Caco-2 (cell line): ENCODE measurements around the gene SIN3B. TPM values are rescaled to one million over a fixed set of nuclear protein-coding genes. Genes with fewer than 3 reads are reported as not detected.

Experiments
- BruUV-seq: library from RNA; stranded (reverse); fragments of 400-500 nt; replicated peaks from 2 replicates; lab custom pipeline; 2021; lab: Mats Ljungman, UMichigan
- CTCF ChIA-PET: fragments of 300-600 bp; sonication (Branson Sonifier 250); formaldehyde crosslinking; loops from one replicate; lab custom pipeline; 2022; ENCODE audit warnings: antibody characterized with exemption; lab: Charles Lee
- POLR2A ChIA-PET: fragments of 300-600 bp; sonication (Branson Sonifier 250); formaldehyde crosslinking; loops from one replicate; lab custom pipeline; 2022; ENCODE audit warnings: antibody characterized with exemption; lab: Charles Lee
- DNase-seq, 2 experiments: peaks; one replicate each; pipeline versions ENCODE4 v3.0.0 to v3.0.0-alpha.2; 2020 to 2022
- H3K27me3 ChIP-seq: replicated peaks from 2 replicates; pipeline ENCODE4 v1.6.0; 2011; ENCODE audit warnings: low read length; ENCODE audit not compliant: control insufficient read depth, insufficient read depth
- H3K36me3 ChIP-seq: 2 replicates; pipeline ENCODE4 v1.5.1; 2011; ENCODE audit warnings: low read length; ENCODE audit not compliant: control insufficient read depth, insufficient read depth
- H3K4me1 ChIP-seq: fragments of 250-450 bp; sonication (Bioruptor Pico); 2 replicates; pipeline ENCODE4 v1.5.1; 2020; ENCODE audit warnings: mild to moderate bottlenecking
- H3K4me3 ChIP-seq: 2 replicates; pipeline ENCODE4 v1.5.1; 2011; ENCODE audit warnings: low read depth, mild to moderate bottlenecking, control low read depth, low read length
- H3K9me3 ChIP-seq: fragments of 250-450 bp; sonication (Bioruptor Pico); 2 replicates; pipeline ENCODE4 v1.5.1; 2020; ENCODE audit warnings: mild to moderate bottlenecking, moderate library complexity
- H3K27ac Mint-ChIP-seq: one replicate; pipeline ENCODE4 v1.8.0; 2022; ENCODE audit warnings: mixed read lengths; ENCODE audit not compliant: unreplicated experiment
- H3K27me3 Mint-ChIP-seq: one replicate; pipeline ENCODE4 v1.8.0; 2022; ENCODE audit warnings: mixed read lengths; ENCODE audit not compliant: insufficient read depth, unreplicated experiment
- H3K36me3 Mint-ChIP-seq: one replicate; pipeline ENCODE4 v1.8.0; 2022; ENCODE audit warnings: mild to moderate bottlenecking, mixed read lengths; ENCODE audit not compliant: insufficient read depth, unreplicated experiment
- H3K4me1 Mint-ChIP-seq: one replicate; pipeline ENCODE4 v1.8.0; 2022; ENCODE audit warnings: low read depth, mixed read lengths; ENCODE audit not compliant: unreplicated experiment
- H3K4me3 Mint-ChIP-seq: one replicate; pipeline ENCODE4 v1.8.0; 2022; ENCODE audit warnings: mild to moderate bottlenecking, moderate library complexity, mixed read lengths; ENCODE audit not compliant: unreplicated experiment
- H3K9me3 Mint-ChIP-seq: one replicate; pipeline ENCODE4 v1.8.0; 2022; ENCODE audit warnings: mixed read lengths; ENCODE audit not compliant: unreplicated experiment
- CTCF ChIP-seq, 2 experiments: fragments of 200-600 bp in 1 of 2; IDR thresholded peaks; 1 replicate in 1 of 2; 2 replicates in 1 of 2; pipeline versions ENCODE4 v1.5.1 to v1.8.0; 2011 to 2022; ENCODE audit warnings: antibody characterized with exemption in 1 of 2, control low read depth in 1 of 2, inconsistent platforms in 1 of 2, low read depth in 1 of 2, low read length in 1 of 2, mild to moderate bottlenecking in 1 of 2, moderate library complexity in 1 of 2; ENCODE audit not compliant: insufficient read depth in 1 of 2, severe bottlenecking in 1 of 2, unreplicated experiment in 1 of 2
- intact Hi-C: fragments of 100-400 bp; cut with micrococcal nuclease; formaldehyde crosslinking; loops from one replicate; pipeline ENCODE4 v1.10.0; 2022; ENCODE audit not compliant: unreplicated experiment
- total RNA-seq: library from RNA; stranded (reverse); gene quantifications from 2 replicates; pipeline ENCODE4 v1.2.3, GENCODE V29; 2022

SIN3B gene
- total RNA-seq, 1 experiment from 2014 or later, result 56.9 TPM

- CTCF ChIA-PET, result no interaction called here
Measured at GRCh38 chr19:16804176-16804575, 25.0 kb upstream of the SIN3B start.

GRCh38 chr19:16807549-16808284 is 21.5 kb upstream of the SIN3B start:
- ChIA-PET CTCF (no interaction called here), POLR2A (no interaction called here)
- no peaks in the 10 kb centered on the region for H3K36me3 ChIP-seq
- no peak overlapping the region for H3K4me3 ChIP-seq
- TF ChIP-seq CTCF (IDR thresholded peaks at IDR 0.05; ENCODE audit: insufficient read depth in 1 of 2, low read depth in 1 of 2, low read length in 1 of 2, severe bottlenecking in 1 of 2, unreplicated experiment in 1 of 2), result no peak
- H3K27me3 ChIP-seq, result no peaks in the 10 kb centered on the region
- no peaks in the 10 kb centered on the region for H3K4me1 Mint-ChIP-seq
- H3K27ac Mint-ChIP-seq, result no peak overlapping the region
- intact Hi-C loops, result no loop called here
- no peaks in the 10 kb centered on the region for H3K9me3 Mint-ChIP-seq
- DNase-seq, result no peak
- BruUV-seq, result no TSS peak
- H3K4me3 Mint-ChIP-seq, result no peak overlapping the region
- H3K9me3 ChIP-seq, result no peaks in the 10 kb centered on the region
- no peaks in the 10 kb centered on the region for H3K27me3 Mint-ChIP-seq
- H3K36me3 Mint-ChIP-seq, result no peaks in the 10 kb centered on the region
- no peaks in the 10 kb centered on the region for H3K4me1 ChIP-seq

More at GRCh38 chr19:16804176-16804575, 25.0 kb upstream of the SIN3B start:
- Histone ChIP-seq H3K4me3 (no peak overlapping the region), H3K27me3 (no peaks in the 10 kb centered on the region), H3K36me3 (no peaks in the 10 kb centered on the region), H3K9me3 (no peaks in the 10 kb centered on the region), H3K4me1 (no peaks in the 10 kb centered on the region)
- POLR2A ChIA-PET, result no interaction called here
- no peaks in the 10 kb centered on the region for H3K4me1 Mint-ChIP-seq
- no TSS peak for BruUV-seq
- H3K9me3 Mint-ChIP-seq, result no peaks in the 10 kb centered on the region
- H3K36me3 Mint-ChIP-seq, result no peaks in the 10 kb centered on the region
- no peaks in the 10 kb centered on the region for H3K27me3 Mint-ChIP-seq
- intact Hi-C loops, result no loop called here
- no peak overlapping the region for H3K4me3 Mint-ChIP-seq
- no peak for DNase-seq
- no peak overlapping the region for H3K27ac Mint-ChIP-seq
- no peak for TF ChIP-seq CTCF (IDR thresholded peaks at IDR 0.05; ENCODE audit: insufficient read depth in 1 of 2, low read depth in 1 of 2, low read length in 1 of 2, severe bottlenecking in 1 of 2, unreplicated experiment in 1 of 2)

GRCh38 chr19:16814526-16815100 is 14.6 kb upstream of the SIN3B start:
- H3K36me3 ChIP-seq, result no peaks in the 10 kb centered on the region
- no peak overlapping the region for H3K4me3 Mint-ChIP-seq
- intact Hi-C loops, result no loop called here
- no peaks in the 10 kb centered on the region for H3K9me3 ChIP-seq
- CTCF ChIA-PET, result no interaction called here
- H3K27me3 Mint-ChIP-seq, result no peaks in the 10 kb centered on the region
- TF ChIP-seq CTCF (IDR thresholded peaks at IDR 0.05; ENCODE audit: insufficient read depth in 1 of 2, low read depth in 1 of 2, low read length in 1 of 2, severe bottlenecking in 1 of 2, unreplicated experiment in 1 of 2), result no peak
- POLR2A ChIA-PET, result no interaction called here
- no peaks in the 10 kb centered on the region for H3K27me3 ChIP-seq
- no peak for DNase-seq
- H3K4me3 ChIP-seq, result no peak overlapping the region
- H3K4me1 ChIP-seq, result no peaks in the 10 kb centered on the region
- no peak overlapping the region for H3K27ac Mint-ChIP-seq
- H3K9me3 Mint-ChIP-seq, result no peaks in the 10 kb centered on the region
- no peaks in the 10 kb centered on the region for H3K4me1 Mint-ChIP-seq
- BruUV-seq, result no TSS peak
- no peaks in the 10 kb centered on the region for H3K36me3 Mint-ChIP-seq
